Panc1 (cell line): ENCODE results near the gene RUSC1. TPM values are rescaled to one million over a fixed set of nuclear protein-coding genes. Genes with fewer than 3 reads are reported as not detected.
A peak's percentile ranks its signal among the peaks of the same experiment; 100 is the strongest.

Experiments used
- ATAC-seq: fragments of 200-7000 bp; cut with Tn5 transposase; 2 replicates; pipeline ENCODE4 v1.9.1; 2020; ENCODE audit warnings: mild to moderate bottlenecking, moderate library complexity
- BruUV-seq: library from RNA; stranded (reverse); fragments of 400-500 nt; replicated peaks from 2 replicates; lab custom pipeline; 2021; lab: Mats Ljungman, UMichigan
- CTCF ChIA-PET: fragments of 300-600 bp; sonication (Branson Sonifier 250); formaldehyde crosslinking; loops from one replicate; lab custom pipeline; 2022; ENCODE audit warnings: antibody characterized with exemption; lab: Charles Lee
- POLR2A ChIA-PET: fragments of 300-600 bp; sonication (Branson Sonifier 250); formaldehyde crosslinking; loops from one replicate; lab custom pipeline; 2022; ENCODE audit warnings: antibody characterized with exemption; lab: Charles Lee
- DNase-seq: peaks from one replicate; pipeline ENCODE4 v3.0.0-alpha.2; 2010; ENCODE audit warnings: low read depth, low spot score
- H3K27ac ChIP-seq: 2 replicates; pipeline ENCODE4 v1.5.1; 2011; ENCODE audit warnings: mild to moderate bottlenecking, low read length, inconsistent platforms
- H3K27me3 ChIP-seq: fragments of 200-500 bp; sonication (Bioruptor generic); 2 replicates; pipeline ENCODE4 v1.6.0; 2014; ENCODE audit warnings: low read length, inconsistent platforms; ENCODE audit not compliant: control insufficient read depth, insufficient read depth
- H3K36me3 ChIP-seq: fragments of 200-500 bp; sonication (Bioruptor generic); 2 replicates; pipeline ENCODE4 v1.5.1; 2014; ENCODE audit warnings: inconsistent platforms, mild to moderate bottlenecking, low read length, moderate library complexity; ENCODE audit not compliant: control insufficient read depth, insufficient read depth
- H3K4me1 ChIP-seq: 2 replicates; pipeline ENCODE4 v1.5.1; 2011; ENCODE audit warnings: inconsistent platforms, mild to moderate bottlenecking, low read length, moderate library complexity; ENCODE audit not compliant: control insufficient read depth, insufficient read depth
- H3K4me3 ChIP-seq, 2 experiments: 2 replicates each; pipeline ENCODE4 v1.5.1; 2011 to 2012; ENCODE audit warnings: low read depth in 2 of 2, low read length in 2 of 2, mild to moderate bottlenecking in 2 of 2, inconsistent platforms in 1 of 2, moderate library complexity in 1 of 2
- H3K9me3 ChIP-seq: fragments of 200-500 bp; sonication (Bioruptor generic); 2 replicates; pipeline ENCODE4 v1.5.1; 2014; ENCODE audit warnings: low read depth, mild to moderate bottlenecking, inconsistent platforms, low read length, moderate library complexity; ENCODE audit not compliant: control insufficient read depth, insufficient read depth
- CTCF ChIP-seq: fragments of 450-650 bp; IDR thresholded peaks from 2 replicates; pipeline ENCODE4 v1.5.1; 2017; ENCODE audit warnings: mild to moderate bottlenecking
- POLR2AphosphoS5 ChIP-seq: IDR thresholded peaks from 2 replicates; pipeline ENCODE4 v1.6.1; 2012; ENCODE audit warnings: mild to moderate bottlenecking, low read depth, low read length, moderate library complexity
- REST ChIP-seq, 2 experiments: IDR thresholded peaks; 2 replicates each; pipeline ENCODE4 v1.6.1; 2011 to 2012; ENCODE audit warnings: low read depth in 2 of 2, control low read depth in 1 of 2, low read length in 1 of 2, mild to moderate bottlenecking in 1 of 2, moderate library complexity in 1 of 2; ENCODE audit not compliant: insufficient read depth in 1 of 2
- SIN3A ChIP-seq: IDR thresholded peaks from 2 replicates; pipeline ENCODE4 v1.6.1; 2012; ENCODE audit warnings: low read depth, mild to moderate bottlenecking, low read length, moderate library complexity, borderline replicate concordance; ENCODE audit not compliant: insufficient read depth
- TCF7L2 ChIP-seq: IDR thresholded peaks from 2 replicates; pipeline ENCODE4 v1.6.1; 2011; ENCODE audit warnings: mild to moderate bottlenecking, low read depth, low read length, inconsistent platforms
- in situ Hi-C: cut with HindIII; loops from 2 replicates; pipeline ENCODE4 v1.10.0; 2016; ENCODE audit warnings: low sequenced_read_pairs, low pct_unique_long_range_greater_than_20kb
- intact Hi-C: fragments of 100-400 bp; cut with micrococcal nuclease; formaldehyde crosslinking; loops from one replicate; pipeline ENCODE4 v1.10.0; 2022; ENCODE audit not compliant: unreplicated experiment
- total RNA-seq: library from RNA; stranded (reverse); gene quantifications from one replicate; pipeline ENCODE4 v1.2.1, GENCODE V29; 2021; ENCODE audit not compliant: unreplicated experiment

The RUSC1 gene
- total RNA-seq, 1 experiment from 2014 or later: 77.9 TPM

- Histone ChIP-seq H3K36me3 (peaks cover 7% of the 10 kb centered on the region; the same call in 1 of the 2 replicates), H3K4me1 (peaks cover 9% of the 10 kb centered on the region; the same call in 1 of the 2 replicates), H3K27ac (peak overlapping the region; percentile 97), H3K4me3 (peak overlapping the region; percentile 99), H3K27me3 (no peaks in the 10 kb centered on the region), H3K9me3 (no peaks in the 10 kb centered on the region)
- BruUV-seq: no TSS peak
- ChIA-PET CTCF (no interaction called here), POLR2A (interaction anchor here (0.6 kb wide), 1 partner anchor 339 kb away, joined by 4 read pairs; no protein-coding TSS in a partner anchor)
- intact Hi-C loops: no loop called here
- ATAC-seq (no peak), DNase-seq (no peak)
- in situ Hi-C loops: no loop called here
- TF ChIP-seq POLR2AphosphoS5 (no peak), SIN3A (no peak), REST (IDR thresholded peaks at IDR 0.05; ENCODE audit: insufficient read depth in 1 of 2, low read depth in 2 of 2, low read length in 1 of 2) (no peak), TCF7L2 (no peak), CTCF (no peak)
Measured at GRCh38 chr1:155309423-155310021, 11.2 kb upstream of the RUSC1 start.

GRCh38 chr1:155313261-155313660 lies 7.4 kb upstream of the RUSC1 start:
- BruUV-seq: no TSS peak
- CTCF ChIA-PET: no interaction called here

More at GRCh38 chr1:155313261-155313660, 7.4 kb upstream of the RUSC1 start:
- H3K27me3 ChIP-seq: no peaks in the 10 kb centered on the region
- H3K9me3 ChIP-seq: no peaks in the 10 kb centered on the region
- H3K27ac ChIP-seq: no peak overlapping the region
- H3K4me3 ChIP-seq: no peak overlapping the region
- in situ Hi-C loops (no loop called here), intact Hi-C loops (loop anchor here (2.0 kb wide), 1 partner anchor 30 kb away; no protein-coding TSS in a partner anchor)
- H3K36me3 ChIP-seq: peaks cover 7% of the 10 kb centered on the region; the same call in 1 of the 2 replicates
- no peak for ATAC-seq
- no peak for DNase-seq
- peaks cover 7% of the 10 kb centered on the region; the same call in 1 of the 2 replicates for H3K4me1 ChIP-seq
- POLR2A ChIA-PET: interaction anchor here (0.6 kb wide), 1 partner anchor 14 kb away, joined by 5 read pairs; no protein-coding TSS in a partner anchor
- TF ChIP-seq CTCF: no peak
- no peak for TF ChIP-seq REST (IDR thresholded peaks at IDR 0.05; ENCODE audit: insufficient read depth in 1 of 2, low read depth in 2 of 2, low read length in 1 of 2)
- TF ChIP-seq SIN3A: no peak
- TF ChIP-seq POLR2AphosphoS5: no peak
- TF ChIP-seq TCF7L2: no peak
